ENCODE measurements around the gene NAP1L2. TPM values are rescaled to one million over a fixed set of nuclear protein-coding genes. Genes with fewer than 3 reads are reported as not detected.
"Not testable (repeated sequence)": the region's sequence is repeated elsewhere in the genome, so short reads cannot be mapped to it uniquely, and the experiment has no call there.

NAP1L2 gene, protein sequence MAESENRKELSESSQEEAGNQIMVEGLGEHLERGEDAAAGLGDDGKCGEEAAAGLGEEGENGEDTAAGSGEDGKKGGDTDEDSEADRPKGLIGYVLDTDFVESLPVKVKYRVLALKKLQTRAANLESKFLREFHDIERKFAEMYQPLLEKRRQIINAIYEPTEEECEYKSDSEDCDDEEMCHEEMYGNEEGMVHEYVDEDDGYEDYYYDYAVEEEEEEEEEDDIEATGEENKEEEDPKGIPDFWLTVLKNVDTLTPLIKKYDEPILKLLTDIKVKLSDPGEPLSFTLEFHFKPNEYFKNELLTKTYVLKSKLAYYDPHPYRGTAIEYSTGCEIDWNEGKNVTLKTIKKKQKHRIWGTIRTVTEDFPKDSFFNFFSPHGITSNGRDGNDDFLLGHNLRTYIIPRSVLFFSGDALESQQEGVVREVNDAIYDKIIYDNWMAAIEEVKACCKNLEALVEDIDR
- total RNA-seq (2014; rRNA removed; shearing (Covaris generic)): 10.2 and 12.9 TPM in 2 replicates

DNA sequence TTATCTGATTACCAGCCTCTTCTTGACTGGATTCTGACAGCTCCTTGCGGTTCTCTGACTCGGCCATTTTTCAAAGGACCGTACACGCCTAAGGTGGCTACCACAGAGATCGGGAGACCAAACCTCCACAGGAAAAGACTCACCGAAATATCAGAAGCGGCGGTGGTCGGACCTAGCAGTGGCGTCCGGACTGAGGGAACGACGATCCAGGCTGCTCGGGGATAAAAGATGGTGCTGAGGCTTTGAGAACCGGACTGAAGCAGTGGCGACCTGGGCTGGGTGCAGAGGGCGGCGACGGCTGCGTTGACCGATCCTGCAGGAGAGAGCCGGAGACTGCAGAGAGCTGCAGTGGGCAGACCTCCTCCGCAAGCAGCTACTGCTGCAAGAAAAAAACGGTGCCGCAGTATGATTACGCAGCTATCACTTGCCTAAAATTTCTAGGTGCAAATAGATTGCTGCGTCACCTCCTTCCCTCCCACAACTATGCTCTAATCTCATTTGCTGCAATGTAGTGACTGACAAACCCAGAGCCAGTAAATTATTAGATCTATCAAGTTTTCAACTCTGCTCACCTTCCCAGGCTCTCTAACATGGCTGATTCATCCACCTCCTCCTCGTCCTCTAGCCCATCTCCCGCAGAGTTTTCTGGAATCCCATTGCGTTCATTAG is at the start of gene NAP1L2:
NAP1L2 (minus strand) TSS at position 426 of the 669 bp plus-strand sequence; CDS start at position 67, 359 bp downstream.
- peak; percentile 70 for DNase-seq (ENCODE audit: low read depth)

DNA sequence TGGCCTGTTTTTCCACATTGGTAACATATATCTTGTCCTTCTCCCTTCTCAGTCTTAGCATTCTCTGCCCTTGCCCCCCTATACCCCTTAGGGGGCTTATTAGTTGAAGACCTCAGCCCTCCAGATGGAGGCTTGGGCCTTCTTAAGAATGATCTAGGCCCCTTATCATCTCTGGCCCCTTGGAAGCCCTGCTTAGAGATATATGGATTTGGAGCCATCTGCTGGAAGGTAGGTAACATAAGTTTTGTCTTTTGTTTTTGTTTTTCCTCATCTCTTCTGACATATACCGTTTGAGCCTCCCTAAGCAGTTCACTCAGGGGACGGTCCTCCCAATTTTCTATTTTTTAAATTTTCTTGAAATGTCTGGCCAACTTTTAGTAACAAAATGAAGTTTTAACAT is 48.3 kb upstream of the NAP1L2 start:
- no peak for DNase-seq (ENCODE audit: low read depth)

DNA sequence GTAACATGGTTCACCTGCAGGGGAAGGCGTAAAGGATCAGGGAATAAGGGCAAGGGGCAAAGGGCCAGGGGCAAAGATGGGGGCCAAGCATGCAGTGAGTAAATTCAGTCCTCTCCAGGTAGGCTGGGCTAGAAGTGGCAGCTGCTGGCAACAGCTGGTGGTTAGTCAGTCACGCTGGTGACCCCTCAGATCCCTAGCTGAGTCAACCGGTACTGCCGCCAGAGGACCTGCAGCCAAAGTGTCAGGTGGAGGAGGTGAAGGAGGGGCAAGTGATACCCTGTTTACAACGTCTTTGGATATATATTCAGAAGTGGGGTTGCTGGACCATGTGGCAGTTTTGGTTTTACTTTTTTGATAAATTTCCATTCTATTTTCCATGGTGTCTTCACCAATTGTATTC is 24.6 kb upstream of the NAP1L2 start:
- no peak for DNase-seq (ENCODE audit: low read depth)

DNA sequence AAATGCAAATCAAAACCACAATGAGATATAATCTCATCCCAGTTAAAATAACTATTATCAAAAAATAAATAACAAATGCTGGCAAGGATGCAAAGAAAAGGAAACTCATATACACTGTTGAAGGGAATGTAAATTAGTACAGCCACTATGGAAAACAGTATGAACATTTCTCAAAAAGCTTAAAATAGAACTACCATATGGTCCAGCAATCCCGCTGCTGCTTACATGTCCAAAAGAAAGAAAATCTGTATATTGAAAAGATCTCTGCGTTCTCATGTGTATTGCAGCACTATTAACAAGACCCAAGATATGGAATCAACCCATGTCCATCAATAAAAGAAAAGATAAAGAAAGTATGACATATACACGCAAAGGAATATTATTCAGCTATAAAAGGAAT is 3.0 kb upstream of the NAP1L2 start:
- no peak for DNase-seq (ENCODE audit: low read depth)

DNA sequence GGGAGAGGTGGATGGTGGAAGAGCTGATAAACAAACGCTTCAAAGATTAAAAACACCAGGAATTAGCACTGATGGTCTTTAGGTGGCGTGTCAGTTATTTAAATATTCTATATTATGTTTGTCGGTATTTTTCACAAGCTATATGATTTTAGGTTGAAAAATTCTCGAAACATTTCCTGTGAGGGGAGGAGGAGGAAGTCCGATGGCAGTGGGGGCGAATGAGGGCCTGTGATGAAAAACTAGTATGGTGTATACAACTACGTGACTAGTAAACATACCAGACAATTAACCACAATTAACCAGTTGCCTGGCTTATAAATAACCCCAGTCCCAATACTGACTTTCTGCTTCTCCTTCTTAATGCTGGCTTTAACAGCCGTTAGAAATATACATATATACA is 595 bp upstream of the NAP1L2 start:
- peak; percentile 1 for DNase-seq (ENCODE audit: low read depth)

DNA sequence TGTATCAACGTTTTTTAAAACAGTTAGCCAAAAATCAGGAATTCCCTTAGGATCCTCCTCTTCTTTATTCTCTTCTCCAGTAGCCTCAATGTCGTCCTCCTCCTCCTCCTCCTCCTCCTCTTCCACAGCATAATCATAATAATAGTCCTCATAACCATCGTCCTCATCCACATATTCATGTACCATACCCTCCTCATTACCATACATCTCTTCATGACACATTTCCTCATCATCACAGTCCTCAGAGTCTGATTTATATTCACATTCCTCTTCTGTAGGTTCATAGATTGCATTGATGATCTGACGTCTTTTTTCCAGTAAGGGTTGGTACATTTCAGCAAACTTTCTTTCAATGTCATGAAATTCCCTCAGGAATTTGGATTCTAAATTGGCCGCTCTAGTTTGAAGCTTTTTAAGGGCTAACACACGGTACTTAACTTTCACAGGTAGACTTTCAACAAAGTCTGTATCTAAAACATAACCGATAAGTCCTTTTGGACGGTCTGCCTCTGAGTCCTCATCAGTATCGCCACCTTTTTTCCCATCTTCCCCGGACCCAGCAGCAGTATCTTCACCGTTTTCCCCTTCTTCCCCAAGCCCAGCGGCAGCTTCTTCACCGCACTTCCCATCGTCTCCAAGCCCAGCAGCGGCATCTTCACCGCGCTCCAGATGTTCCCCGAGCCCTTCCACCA is 771 bp downstream of the NAP1L2 start:
- no peak for DNase-seq (ENCODE audit: low read depth)

DNA sequence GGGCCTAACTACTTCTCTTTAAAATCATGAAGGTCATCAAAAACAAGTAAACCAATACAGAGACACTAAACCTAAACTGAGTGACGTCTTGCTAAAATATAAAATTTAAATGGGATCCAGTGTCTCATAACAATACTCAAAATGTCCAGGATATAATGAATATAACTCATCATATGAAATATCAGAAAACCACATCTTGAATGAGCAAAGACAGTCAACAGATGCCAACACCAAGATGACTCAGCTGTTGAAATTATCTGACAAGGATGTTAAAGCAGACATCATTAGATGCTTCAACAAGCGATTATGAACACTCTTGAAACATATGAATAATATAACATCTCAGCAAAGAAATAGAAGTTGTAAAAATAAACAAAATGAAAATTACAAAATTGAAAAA is 8.3 kb downstream of the NAP1L2 start:
- no peak for DNase-seq (ENCODE audit: low read depth)

DNA sequence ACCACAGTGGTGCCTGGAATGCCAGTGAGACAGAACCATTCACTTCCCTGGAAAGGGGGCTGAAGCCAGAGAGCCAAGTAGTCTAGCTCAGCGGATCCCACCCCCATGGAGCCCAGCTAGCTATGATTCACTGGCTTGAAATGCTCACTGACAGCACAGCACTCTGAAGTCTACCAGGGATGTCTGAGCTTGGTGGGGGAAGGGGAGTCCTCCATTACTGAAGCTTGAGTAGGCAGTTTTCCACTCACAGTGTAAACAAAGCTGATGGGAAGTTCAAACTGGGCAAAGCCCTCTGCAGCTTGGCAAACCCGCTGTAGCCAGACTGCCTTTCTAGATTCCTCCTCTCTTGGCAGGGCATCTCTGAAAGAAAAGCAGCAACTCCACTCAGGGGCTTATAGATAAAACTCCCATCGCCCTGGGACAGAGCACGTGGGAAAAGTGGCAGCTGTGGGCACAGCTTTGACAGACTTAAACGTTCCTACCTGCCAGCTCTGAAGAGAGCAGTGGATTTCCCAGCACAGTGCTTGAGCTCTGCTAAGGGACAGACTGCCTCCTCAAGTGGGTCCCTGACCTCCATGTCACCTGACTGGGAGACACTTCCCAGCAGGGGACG is 32.0 kb downstream of the NAP1L2 start:
- no peak for DNase-seq (ENCODE audit: low read depth)

DNA sequence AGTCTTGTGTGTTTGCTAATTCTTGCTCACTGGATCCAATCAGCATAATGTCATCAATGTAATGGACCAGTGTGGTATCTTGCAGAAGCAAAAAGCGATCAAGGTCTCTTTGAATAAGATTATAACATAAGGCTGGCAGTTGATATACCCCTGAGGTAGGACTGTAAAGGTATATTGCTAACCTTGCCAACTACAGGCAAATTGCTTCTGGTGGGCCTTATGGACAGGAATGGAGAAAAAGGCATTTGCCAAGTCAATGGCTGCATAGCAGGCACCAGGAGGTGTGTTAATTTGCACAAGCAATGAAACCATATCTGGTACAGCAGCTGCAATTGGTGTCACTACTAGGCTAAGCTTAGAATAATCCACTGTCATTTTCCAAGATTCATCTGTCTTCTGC is 45.7 kb downstream of the NAP1L2 start:
- DNase-seq (ENCODE audit: low read depth): not testable (repeated sequence)

Other genes with a start within 250 kb of the NAP1L2 start
- 0.06 TPM in 1 of 2 replicates, not detected in the other for gene PABPC1L2B, start 211.9 kb downstream of the NAP1L2 start, total RNA-seq (2014; rRNA removed; shearing (Covaris generic))
- not detected in 2 replicates for gene PABPC1L2A, start 135.3 kb downstream of the NAP1L2 start, total RNA-seq (2014; rRNA removed; shearing (Covaris generic))
- not detected in 2 replicates for gene CDX4, start 232.2 kb upstream of the NAP1L2 start, total RNA-seq (2014; rRNA removed; shearing (Covaris generic))